Right kidney (tissue), 1 donor: Measurements from ENCODE around the gene FAM219A.
"Not testable (repeated sequence)": the region's sequence is repeated elsewhere in the genome, so short reads cannot be mapped to it uniquely, and the experiment has no call there.

Source experiments
- DNase-seq: peaks from one replicate; pipeline ENCODE4 v3.0.0-alpha.2; 2016

The FAM219A gene

GRCh38 chr9:34443976-34444375, 14.4 kb downstream of the FAM219A start:
- no peak for DNase-seq

GRCh38 chr9:34443533-34443932, 14.8 kb downstream of the FAM219A start:
- DNase-seq: no peak

GRCh38 chr9:34442770-34443169, 15.6 kb downstream of the FAM219A start:
- DNase-seq: no peak

- DNase-seq: no peak
Measured at GRCh38 chr9:34440017-34440416, 18.4 kb downstream of the FAM219A start.

- DNase-seq: not testable (repeated sequence)
Measured at GRCh38 chr9:34438465-34438864, 19.9 kb downstream of the FAM219A start.

- DNase-seq: not testable (repeated sequence)
Measured at GRCh38 chr9:34437926-34438307, 20.5 kb downstream of the FAM219A start.

- no peak for DNase-seq
Measured at GRCh38 chr9:34437006-34437925, 21.1 kb downstream of the FAM219A start.

- no peak for DNase-seq
Measured at GRCh38 chr9:34431667-34432066, 26.7 kb downstream of the FAM219A start.

- DNase-seq: peak; percentile 36
Measured at GRCh38 chr9:34430843-34431437, 27.4 kb downstream of the FAM219A start.

- DNase-seq: no peak
Measured at GRCh38 chr9:34428325-34428958, 29.9 kb downstream of the FAM219A start.

GRCh38 chr9:34426347-34427074, 31.9 kb downstream of the FAM219A start:
- DNase-seq: no peak

- DNase-seq: no peak
Measured at GRCh38 chr9:34419716-34420504, 38.5 kb downstream of the FAM219A start.

GRCh38 chr9:34417734-34418133, 40.6 kb downstream of the FAM219A start:
- no peak for DNase-seq

GRCh38 chr9:34413231-34413852, 45.0 kb downstream of the FAM219A start:
- peak; percentile 29 for DNase-seq

GRCh38 chr9:34412336-34412735, 46.0 kb downstream of the FAM219A start:
- no peak for DNase-seq

GRCh38 chr9:34409154-34409553, 49.2 kb downstream of the FAM219A start:
- no peak for DNase-seq

- DNase-seq: no peak
Measured at GRCh38 chr9:34408173-34408572, 50.2 kb downstream of the FAM219A start.

- DNase-seq: no peak
Measured at GRCh38 chr9:34406219-34406618, 52.2 kb downstream of the FAM219A start.

- DNase-seq: no peak
Measured at GRCh38 chr9:34405719-34406118, 52.7 kb downstream of the FAM219A start.

GRCh38 chr9:34403554-34404380, 54.6 kb downstream of the FAM219A start:
- peak; percentile 23 for DNase-seq
